Ishikawa (cell line): Measurements from ENCODE around the gene PPP1R9B.

Experiments
- CEBPB ChIP-seq: IDR thresholded peaks from 2 replicates; pipeline ENCODE4 v1.6.1; 2012
- CREB1 ChIP-seq: IDR thresholded peaks from 2 replicates; pipeline ENCODE4 v1.6.1; 2012; ENCODE audit warnings: low read depth
- EGR1 ChIP-seq: IDR thresholded peaks from 2 replicates; pipeline ENCODE4 v1.6.1; 2012
- EP300 ChIP-seq: IDR thresholded peaks from 2 replicates; pipeline ENCODE4 v1.6.1; 2012; ENCODE audit warnings: borderline replicate concordance
- FOXM1 ChIP-seq: IDR thresholded peaks from 2 replicates; pipeline ENCODE4 v1.6.1; 2012; ENCODE audit warnings: low read depth, borderline replicate concordance
- NFIC ChIP-seq: IDR thresholded peaks from 2 replicates; pipeline ENCODE4 v1.6.1; 2012
- RAD21 ChIP-seq: IDR thresholded peaks from 2 replicates; pipeline ENCODE4 v1.6.1; 2012; ENCODE audit warnings: low read depth
- REST ChIP-seq: IDR thresholded peaks from 2 replicates; pipeline ENCODE4 v1.6.1; 2012; ENCODE audit warnings: low read depth, mild to moderate bottlenecking
- TAF1 ChIP-seq: IDR thresholded peaks from 2 replicates; pipeline ENCODE4 v1.6.1; 2012; ENCODE audit warnings: low read depth, mild to moderate bottlenecking
- TCF12 ChIP-seq: IDR thresholded peaks from 2 replicates; pipeline ENCODE4 v1.6.1; 2012; ENCODE audit warnings: low read depth
- TEAD4 ChIP-seq: IDR thresholded peaks from 2 replicates; pipeline ENCODE4 v1.6.1; 2012
- YY1 ChIP-seq: IDR thresholded peaks from 2 replicates; pipeline ENCODE4 v1.6.1; 2012; ENCODE audit warnings: low read depth
- ZBTB7A ChIP-seq: IDR thresholded peaks from 2 replicates; pipeline ENCODE4 v1.6.1; 2012; ENCODE audit warnings: low read depth
- TF ChIP-seq, protein P1 (sequence below): IDR thresholded peaks from 2 replicates; pipeline ENCODE4 v1.6.1; 2012

- TF ChIP-seq CREB1 (no peak), ZBTB7A (no peak), TCF12 (no peak), RAD21 (no peak), EP300 (no peak), FOXM1 (no peak), CEBPB (no peak), TAF1 (no peak), EGR1 (no peak), YY1 (no peak), REST (no peak), TEAD4 (no peak), NFIC (no peak)
- TF ChIP-seq, protein P1, sequence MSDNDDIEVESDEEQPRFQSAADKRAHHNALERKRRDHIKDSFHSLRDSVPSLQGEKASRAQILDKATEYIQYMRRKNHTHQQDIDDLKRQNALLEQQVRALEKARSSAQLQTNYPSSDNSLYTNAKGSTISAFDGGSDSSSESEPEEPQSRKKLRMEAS, result no peak
Measured at GRCh38 chr17:50187751-50188530, 37.5 kb upstream of the PPP1R9B start.
